OCI-LY3 (cell line): ENCODE data around the gene FOXN4.

Source experiments
- H2AFZ ChIP-seq: fragments of 200-600, 300-600 bp; shearing (Covaris generic); 2 replicates; pipeline ENCODE4 v1.6.0; 2014; ENCODE audit warnings: antibody characterized with exemption, low read depth, low read length
- H3K27ac ChIP-seq: fragments of 200-600, 300-600 bp; sonication (generic); 2 replicates; pipeline ENCODE4 v1.5.1; 2014; ENCODE audit warnings: mild to moderate bottlenecking, low read length, moderate library complexity, mixed read lengths
- H3K27me3 ChIP-seq: fragments of 200-600, 300-600 bp; sonication (generic); 2 replicates; pipeline ENCODE4 v1.6.1; 2014; ENCODE audit warnings: low read depth, low read length, mixed read lengths
- H3K36me3 ChIP-seq: fragments of 200-600, 300-600 bp; sonication (generic); replicated peaks from 2 replicates; pipeline ENCODE3; 2014; ENCODE audit warnings: low read depth, low read length, mixed read lengths
- H3K4me1 ChIP-seq: fragments of 300-600, 200-600 bp; sonication (generic); 2 replicates; pipeline ENCODE4 v1.6.1; 2014; ENCODE audit warnings: low read length, mixed read lengths
- H3K4me2 ChIP-seq: fragments of 200-600, 300-600 bp; sonication (generic); 2 replicates; pipeline ENCODE4 v1.6.1; 2014; ENCODE audit warnings: low read length, mixed read lengths
- H3K4me3 ChIP-seq: fragments of 300-600, 200-600 bp; sonication (generic); 2 replicates; pipeline ENCODE4 v1.5.1; 2014; ENCODE audit warnings: antibody characterized with exemption, mild to moderate bottlenecking, low read length, moderate library complexity
- H3K79me2 ChIP-seq: fragments of 300-600, 200-600 bp; shearing (Covaris generic); 2 replicates; pipeline ENCODE4 v1.6.1; 2014; ENCODE audit warnings: mild to moderate bottlenecking, low read length, mixed read lengths
- H3K9ac ChIP-seq: fragments of 300-600, 200-600 bp; shearing (Covaris generic); 2 replicates; pipeline ENCODE4 v1.6.0; 2014; ENCODE audit warnings: mild to moderate bottlenecking, low read length, moderate library complexity
- H3K9me3 ChIP-seq: fragments of 200-600, 300-600 bp; shearing (Covaris generic); 2 replicates; pipeline ENCODE4 v1.6.1; 2014; ENCODE audit warnings: low read length, mixed read lengths; ENCODE audit not compliant: insufficient read depth
- H4K20me1 ChIP-seq: fragments of 200-600, 300-600 bp; sonication (generic); 2 replicates; pipeline ENCODE4 v1.6.1; 2016; ENCODE audit warnings: low read length, mixed read lengths; ENCODE audit not compliant: insufficient read depth
- EZH2phosphoT487 ChIP-seq: fragments of 200-600 bp; shearing (Covaris generic); IDR thresholded peaks from 2 replicates; pipeline ENCODE4 v1.6.1; 2018; ENCODE audit warnings: antibody characterized with exemption, mixed run types, low read depth
- TF ChIP-seq, protein P1 (sequence below): fragments of 200-600, 300-600 bp; sonication (generic); IDR thresholded peaks from 2 replicates; pipeline ENCODE4 v1.5.1; 2014; ENCODE audit warnings: antibody characterized with exemption, low read length, low read depth

FOXN4 gene

DNA sequence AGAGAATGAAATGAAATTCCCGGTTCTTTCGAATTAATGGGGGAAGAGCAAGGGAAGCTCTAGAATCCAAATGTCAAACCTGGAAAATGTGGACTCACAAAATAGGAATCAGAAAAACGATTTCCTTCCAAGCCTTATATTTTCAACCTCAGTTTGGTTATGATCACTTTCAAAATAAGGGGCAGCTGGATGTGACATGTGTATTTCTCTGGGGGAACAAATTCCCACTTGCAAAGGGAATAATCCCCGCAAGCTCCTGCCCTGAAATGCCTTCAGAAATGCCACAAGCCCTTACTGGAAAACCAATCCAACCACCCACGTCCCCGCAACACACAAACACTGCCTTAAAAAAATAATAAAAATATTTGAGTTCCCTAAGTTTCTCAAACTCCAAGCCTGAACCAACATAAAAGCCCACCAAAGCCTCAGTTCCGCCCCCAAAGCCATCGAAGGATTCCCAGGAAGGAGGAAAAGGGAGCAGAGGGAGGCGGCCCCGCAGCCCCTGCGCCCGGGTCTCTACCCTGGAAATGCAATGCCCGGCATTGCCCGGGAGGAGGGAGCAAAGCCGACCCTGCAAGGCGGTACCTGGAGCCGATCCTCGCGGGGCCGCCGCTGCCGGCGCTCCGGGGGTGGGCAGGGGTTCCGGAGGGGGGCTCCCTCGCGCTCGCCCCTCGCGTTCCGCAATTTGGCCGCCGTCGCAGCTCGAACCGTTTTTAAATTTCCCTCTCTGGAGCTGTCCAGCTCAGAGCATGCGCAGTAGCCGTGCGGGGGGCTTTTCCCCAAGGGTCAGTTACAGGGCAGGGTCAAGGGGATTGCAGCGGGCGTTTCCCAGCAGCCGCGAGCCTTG is at the start of gene FOXN4:
TSS of gene FOXN4 (minus strand) at position 751 of the 847 bp plus-strand sequence. CDS start 963 bp downstream, outside the sequence.
- Histone ChIP-seq H3K4me2 (peak within 1 kb of the TSS; percentile 61), H3K9ac (no peak within 1 kb of the TSS), H3K27ac (no peak within 1 kb of the TSS), H3K36me3 (no peaks in the 10 kb centered on the region), H3K27me3 (peaks cover 38% of the 10 kb centered on the region), H2AFZ (no peak within 1 kb of the TSS), H3K9me3 (no peaks in the 10 kb centered on the region), H3K4me3 (peak within 1 kb of the TSS; percentile 68), H3K79me2 (no peaks in the 10 kb centered on the region), H3K4me1 (no peaks in the 10 kb centered on the region), H4K20me1 (no peaks in the 10 kb centered on the region)
- TF ChIP-seq EZH2phosphoT487 = no peak
- TF ChIP-seq, protein P1, sequence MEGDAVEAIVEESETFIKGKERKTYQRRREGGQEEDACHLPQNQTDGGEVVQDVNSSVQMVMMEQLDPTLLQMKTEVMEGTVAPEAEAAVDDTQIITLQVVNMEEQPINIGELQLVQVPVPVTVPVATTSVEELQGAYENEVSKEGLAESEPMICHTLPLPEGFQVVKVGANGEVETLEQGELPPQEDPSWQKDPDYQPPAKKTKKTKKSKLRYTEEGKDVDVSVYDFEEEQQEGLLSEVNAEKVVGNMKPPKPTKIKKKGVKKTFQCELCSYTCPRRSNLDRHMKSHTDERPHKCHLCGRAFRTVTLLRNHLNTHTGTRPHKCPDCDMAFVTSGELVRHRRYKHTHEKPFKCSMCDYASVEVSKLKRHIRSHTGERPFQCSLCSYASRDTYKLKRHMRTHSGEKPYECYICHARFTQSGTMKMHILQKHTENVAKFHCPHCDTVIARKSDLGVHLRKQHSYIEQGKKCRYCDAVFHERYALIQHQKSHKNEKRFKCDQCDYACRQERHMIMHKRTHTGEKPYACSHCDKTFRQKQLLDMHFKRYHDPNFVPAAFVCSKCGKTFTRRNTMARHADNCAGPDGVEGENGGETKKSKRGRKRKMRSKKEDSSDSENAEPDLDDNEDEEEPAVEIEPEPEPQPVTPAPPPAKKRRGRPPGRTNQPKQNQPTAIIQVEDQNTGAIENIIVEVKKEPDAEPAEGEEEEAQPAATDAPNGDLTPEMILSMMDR = no peak

GRCh38 chr12:109358154-109358869 is 49.2 kb upstream of the FOXN4 start:
- Histone ChIP-seq H3K4me1 (peaks cover 14% of the 10 kb centered on the region), H3K27ac (peak overlapping the region; percentile 29; the same call in 1 of the 2 replicates), H2AFZ (0 out of 2 replicates have a peak overlapping the region, but pooled peaks have one; percentile 73), H3K36me3 (no peaks in the 10 kb centered on the region), H3K4me3 (peak overlapping the region; percentile 75), H3K9me3 (no peaks in the 10 kb centered on the region), H3K27me3 (peaks cover 39% of the 10 kb centered on the region), H3K4me2 (peak overlapping the region; percentile 91), H3K9ac (peak overlapping the region; percentile 29; the same call in 1 of the 2 replicates), H4K20me1 (no peaks in the 10 kb centered on the region), H3K79me2 (no peaks in the 10 kb centered on the region)
- TF ChIP-seq EZH2phosphoT487 = no peak
- TF ChIP-seq, protein P1 = no peak

- TF ChIP-seq, protein P1 = no peak
- no peak for TF ChIP-seq EZH2phosphoT487
- Histone ChIP-seq H3K27me3 (peaks cover 33% of the 10 kb centered on the region), H3K9me3 (no peaks in the 10 kb centered on the region), H3K4me1 (peaks cover 14% of the 10 kb centered on the region), H3K4me3 (no peak overlapping the region), H3K36me3 (no peaks in the 10 kb centered on the region), H2AFZ (no peak overlapping the region), H3K4me2 (no peak overlapping the region), H3K79me2 (no peaks in the 10 kb centered on the region), H3K27ac (no peak overlapping the region), H4K20me1 (no peaks in the 10 kb centered on the region), H3K9ac (no peak overlapping the region)
Measured at GRCh38 chr12:109357032-109357431, 47.9 kb upstream of the FOXN4 start.

DNA sequence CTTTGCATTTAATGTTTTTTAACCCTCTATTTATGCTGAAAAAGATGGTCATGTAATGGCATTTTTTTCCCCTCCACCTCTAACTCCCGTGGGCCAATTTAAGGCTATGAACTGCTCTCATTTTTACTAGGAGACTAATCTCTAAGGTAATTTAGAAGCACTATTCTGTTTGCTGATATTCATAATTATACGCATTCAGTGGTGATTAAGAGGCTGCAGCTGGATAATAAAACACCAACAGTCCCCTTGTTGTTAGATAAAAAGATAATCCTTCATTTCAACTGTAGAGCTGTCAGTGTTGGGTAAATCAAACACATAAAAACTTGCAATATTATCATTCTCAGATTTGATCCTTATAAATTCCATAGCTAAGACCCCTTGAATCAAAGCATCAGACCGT is 47.5 kb upstream of the FOXN4 start:
- TF ChIP-seq, protein P1 = no peak
- no peak for TF ChIP-seq EZH2phosphoT487
- peaks cover 14% of the 10 kb centered on the region for H3K4me1 ChIP-seq

More for the DNA sequence above, 47.5 kb upstream of the FOXN4 start:
- H3K4me3 ChIP-seq = no peak overlapping the region
- H4K20me1 ChIP-seq = no peaks in the 10 kb centered on the region
- no peaks in the 10 kb centered on the region for H3K36me3 ChIP-seq
- H3K9me3 ChIP-seq = no peaks in the 10 kb centered on the region
- no peak overlapping the region for H3K4me2 ChIP-seq
- H3K9ac ChIP-seq = no peak overlapping the region
- no peak overlapping the region for H3K27ac ChIP-seq
- peaks cover 36% of the 10 kb centered on the region for H3K27me3 ChIP-seq
- H2AFZ ChIP-seq = no peak overlapping the region
- H3K79me2 ChIP-seq = no peaks in the 10 kb centered on the region
